ENCODE data around the gene AK9.

DNA sequence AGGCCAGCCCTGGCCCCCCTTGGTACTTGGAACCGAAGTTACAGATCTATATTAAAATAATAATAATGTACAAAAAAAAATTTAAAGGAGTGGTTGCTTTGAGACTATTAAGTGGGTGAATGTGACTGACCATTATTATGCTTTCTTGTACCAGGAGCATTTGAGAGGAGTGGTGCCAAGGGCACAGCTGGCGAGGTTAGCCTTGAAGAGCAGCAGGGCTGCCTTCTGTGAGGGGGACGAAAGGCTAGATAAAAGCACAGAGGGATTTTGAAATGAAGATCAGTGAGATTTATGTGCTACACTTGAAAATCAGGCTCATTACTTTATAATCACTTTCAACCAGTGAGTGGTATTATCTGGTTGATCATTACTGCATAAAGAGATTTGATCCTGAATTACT, 48.7 kb upstream of the AK9 start:
- TF ChIP-seq, protein P1, sequence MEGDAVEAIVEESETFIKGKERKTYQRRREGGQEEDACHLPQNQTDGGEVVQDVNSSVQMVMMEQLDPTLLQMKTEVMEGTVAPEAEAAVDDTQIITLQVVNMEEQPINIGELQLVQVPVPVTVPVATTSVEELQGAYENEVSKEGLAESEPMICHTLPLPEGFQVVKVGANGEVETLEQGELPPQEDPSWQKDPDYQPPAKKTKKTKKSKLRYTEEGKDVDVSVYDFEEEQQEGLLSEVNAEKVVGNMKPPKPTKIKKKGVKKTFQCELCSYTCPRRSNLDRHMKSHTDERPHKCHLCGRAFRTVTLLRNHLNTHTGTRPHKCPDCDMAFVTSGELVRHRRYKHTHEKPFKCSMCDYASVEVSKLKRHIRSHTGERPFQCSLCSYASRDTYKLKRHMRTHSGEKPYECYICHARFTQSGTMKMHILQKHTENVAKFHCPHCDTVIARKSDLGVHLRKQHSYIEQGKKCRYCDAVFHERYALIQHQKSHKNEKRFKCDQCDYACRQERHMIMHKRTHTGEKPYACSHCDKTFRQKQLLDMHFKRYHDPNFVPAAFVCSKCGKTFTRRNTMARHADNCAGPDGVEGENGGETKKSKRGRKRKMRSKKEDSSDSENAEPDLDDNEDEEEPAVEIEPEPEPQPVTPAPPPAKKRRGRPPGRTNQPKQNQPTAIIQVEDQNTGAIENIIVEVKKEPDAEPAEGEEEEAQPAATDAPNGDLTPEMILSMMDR (conservative IDR thresholded peaks at IDR 0.05; ENCODE audit: low read depth, low read length): no peak
- TF ChIP-seq EZH2 (IDR thresholded peaks at IDR 0.05; ENCODE audit: borderline replicate concordance, low read depth, low read length, poor library complexity, severe bottlenecking): no peak

Measured in A673 (cell line).